Muscle of back (tissue), 13 donors: ENCODE results near the gene SDSL. TPM values are rescaled to one million over a fixed set of nuclear protein-coding genes. Genes with fewer than 3 reads are reported as not detected.

Experiments
- DNase-seq, 3 donors: peaks; one replicate each; pipeline versions ENCODE4 v3.0.0 to v3.0.0-alpha.2; 2013
- long read RNA-seq, 9 donors: transcript quantifications; one replicate each; lab custom pipeline, GENCODE V29; 2026
- polyA plus RNA-seq, 10 donors: library from polyadenylated mRNA; unstranded; fragments of 120-200 nt; gene quantifications; one replicate each; pipeline ENCODE4 v1.2.1, GENCODE V29; 2013; ENCODE audit not compliant: insufficient read length in 10 of 10

SDSL gene, protein sequence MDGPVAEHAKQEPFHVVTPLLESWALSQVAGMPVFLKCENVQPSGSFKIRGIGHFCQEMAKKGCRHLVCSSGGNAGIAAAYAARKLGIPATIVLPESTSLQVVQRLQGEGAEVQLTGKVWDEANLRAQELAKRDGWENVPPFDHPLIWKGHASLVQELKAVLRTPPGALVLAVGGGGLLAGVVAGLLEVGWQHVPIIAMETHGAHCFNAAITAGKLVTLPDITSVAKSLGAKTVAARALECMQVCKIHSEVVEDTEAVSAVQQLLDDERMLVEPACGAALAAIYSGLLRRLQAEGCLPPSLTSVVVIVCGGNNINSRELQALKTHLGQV
- 1 to 10 TPM in 9 of 10 donors, under 1 TPM in 1; 0.61 to 2.1 (median 1.4) TPM for polyA plus RNA-seq
- long read RNA-seq, donor 1 = 0 reads
- long read RNA-seq, donor 2, partial matches to known transcripts = 0 of 1 reads
- long read RNA-seq, donor 2, other reads (novel, unspliced or antisense) = 0 of 1 reads
- long read RNA-seq, donor 3 = 0 reads
- long read RNA-seq, donor 4 = 0 reads
- long read RNA-seq, donor 5, partial matches to known transcripts = 0 of 2 reads
- long read RNA-seq, donor 5, other reads (novel, unspliced or antisense) = 0 of 2 reads
- long read RNA-seq, donor 6 = 0 reads
- long read RNA-seq, donor 7 = 0 reads
- long read RNA-seq, donor 8 = 0 reads
- long read RNA-seq, donor 9 = 0 reads

DNA sequence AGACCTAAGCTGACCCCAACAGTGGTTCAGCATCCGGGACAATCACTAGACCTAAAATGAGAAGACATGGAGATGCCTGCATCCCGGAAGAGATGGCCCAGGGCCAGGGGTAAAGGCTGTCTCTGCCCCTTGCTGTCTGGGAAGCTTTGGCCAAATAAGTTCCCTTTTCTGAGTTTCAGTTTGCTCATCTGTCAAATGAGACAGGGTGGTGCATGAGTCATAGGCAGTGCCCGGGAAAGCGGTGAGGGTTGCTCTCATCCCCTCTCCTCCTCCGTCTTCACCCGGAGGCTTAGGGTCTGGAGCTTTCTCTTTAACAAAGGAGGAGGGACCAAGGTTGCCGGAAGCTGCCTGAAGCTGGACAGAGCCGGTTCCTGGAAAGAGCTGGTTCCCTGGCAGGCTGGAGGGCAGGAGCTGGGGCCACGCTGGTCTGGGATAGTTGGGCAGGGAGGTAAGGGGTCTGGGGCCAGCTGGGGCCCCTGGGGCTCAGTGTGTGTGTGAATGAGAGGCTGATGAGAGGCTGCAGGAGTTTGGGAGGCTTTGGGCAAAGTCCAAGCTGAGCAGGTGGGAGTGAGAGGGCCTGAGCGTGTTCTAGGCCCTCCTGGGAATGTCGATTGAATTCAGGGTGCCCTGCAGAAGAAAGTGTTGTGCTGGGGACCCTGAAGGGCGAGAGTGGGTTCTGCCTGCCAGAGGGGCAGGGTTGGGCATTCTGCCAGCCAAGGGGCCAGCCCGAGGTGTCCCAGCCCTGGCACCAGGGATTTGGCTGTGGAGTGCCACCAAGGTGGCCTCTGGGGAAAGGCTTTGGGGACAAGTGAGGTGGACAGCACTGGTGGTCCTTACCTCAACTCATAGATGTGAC lies at the start of gene SDSL:
Gene SDSL (plus strand): TSS at position 351 of the 856 bp plus-strand sequence. CDS start 5,603 bp downstream, outside the sequence.
- peak; percentile 51 to 82 (median 66) for DNase-seq

DNA sequence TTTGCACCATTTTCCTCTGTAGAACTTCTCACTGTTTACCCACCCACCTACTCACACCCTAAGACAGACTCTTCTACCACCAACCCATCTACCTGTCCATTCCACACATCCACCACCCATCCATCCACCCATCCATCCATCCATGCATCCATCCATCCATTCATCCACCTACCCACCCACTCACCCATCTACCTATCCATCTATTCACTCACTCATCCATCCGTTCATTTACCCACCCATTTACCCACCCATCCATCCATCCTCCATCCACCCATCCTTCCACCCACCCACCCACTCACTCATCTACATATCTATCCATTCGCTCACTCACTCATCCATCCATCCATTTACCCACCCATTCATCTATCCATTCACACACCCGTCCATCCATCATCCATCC lies 48.7 kb upstream of the SDSL start:
- no peak for DNase-seq

DNA sequence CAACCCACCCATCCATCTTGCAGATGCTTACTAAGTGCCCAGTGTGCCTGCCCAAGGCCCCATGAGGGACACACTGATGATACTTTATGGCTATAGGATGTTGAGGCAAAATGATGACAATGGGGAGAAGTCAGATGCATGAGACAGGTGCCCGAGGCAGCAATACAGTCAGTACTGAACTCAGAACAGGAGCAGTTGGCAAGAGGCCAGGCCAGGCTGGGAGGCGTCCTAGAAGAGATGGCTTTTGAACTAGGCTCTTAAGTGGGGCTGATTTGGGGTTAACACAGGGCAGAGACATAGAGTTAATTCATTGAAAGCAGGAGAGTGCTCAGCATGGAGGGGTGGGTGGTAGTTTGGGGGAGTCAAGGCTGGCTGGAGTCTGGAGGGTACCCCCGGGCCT lies 48.2 kb upstream of the SDSL start:
- DNase-seq = no peak

DNA sequence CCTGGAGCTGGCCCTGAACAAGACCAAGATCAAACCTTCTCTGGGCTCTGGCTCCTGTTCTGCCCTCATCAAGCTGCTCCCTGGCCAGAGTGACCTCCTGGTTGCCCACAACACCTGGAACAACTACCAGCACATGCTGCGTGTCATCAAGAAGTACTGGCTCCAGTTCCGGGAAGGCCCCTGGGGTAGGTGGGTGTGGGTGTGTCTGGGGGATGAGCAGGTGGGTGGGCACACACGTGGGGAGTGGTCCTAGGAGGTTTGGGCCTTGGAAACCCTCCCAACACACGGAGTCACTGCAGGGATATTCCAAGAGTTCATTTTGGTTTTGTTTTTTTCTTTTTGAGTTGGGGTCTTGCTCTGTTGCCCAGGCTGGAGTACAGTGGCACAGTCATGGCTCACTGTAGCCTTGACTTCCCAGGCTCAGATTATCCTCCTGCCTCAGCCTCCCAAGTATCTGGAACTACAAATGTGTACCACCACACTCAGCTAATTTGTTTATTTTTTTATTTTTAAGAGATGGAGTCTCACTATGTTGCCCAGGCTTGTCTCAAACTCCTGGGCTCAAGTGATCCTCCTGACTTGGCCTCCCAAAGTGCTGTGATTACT lies 47.3 kb upstream of the SDSL start:
- no peak for DNase-seq

DNA sequence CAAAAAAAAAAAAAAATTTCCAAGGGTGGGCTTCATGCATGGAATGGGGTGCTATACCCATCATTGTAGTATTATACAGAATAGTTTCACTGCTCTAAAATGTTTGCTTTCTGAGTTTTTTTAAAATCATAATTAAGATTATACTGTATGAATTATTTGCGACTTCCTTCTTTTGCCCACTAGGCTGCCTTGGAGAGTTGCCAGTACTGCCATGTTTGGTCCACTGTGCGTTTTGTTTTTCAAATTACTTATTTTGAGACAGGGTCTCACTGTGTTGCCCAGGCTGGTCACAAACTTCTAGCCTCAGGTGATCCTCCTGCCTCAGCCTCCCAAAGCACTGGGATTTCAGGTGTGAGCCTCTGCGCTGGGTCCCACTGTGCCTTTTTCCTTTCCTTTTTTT lies 43.9 kb upstream of the SDSL start:
- no peak for DNase-seq

DNA sequence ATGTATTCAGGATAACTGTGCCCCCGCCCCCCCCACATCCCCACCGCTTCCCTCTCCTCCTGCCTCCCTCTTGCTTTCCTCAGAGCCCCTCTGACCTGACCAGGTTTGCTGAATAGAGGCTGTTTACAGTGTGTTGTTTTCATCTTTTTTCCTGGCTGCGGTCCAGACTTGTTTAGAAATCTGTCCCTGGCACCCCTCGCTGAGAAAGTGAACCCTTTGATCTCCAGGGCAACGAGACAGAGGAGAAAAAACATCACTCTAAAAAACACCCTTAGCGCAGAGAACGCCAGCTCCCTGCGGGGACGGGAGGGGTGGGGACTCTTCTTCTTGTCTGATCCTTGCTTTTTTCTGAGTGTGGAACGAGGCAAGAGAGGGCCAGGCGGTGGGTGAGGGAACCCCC lies 41.0 kb upstream of the SDSL start:
- DNase-seq = no peak

DNA sequence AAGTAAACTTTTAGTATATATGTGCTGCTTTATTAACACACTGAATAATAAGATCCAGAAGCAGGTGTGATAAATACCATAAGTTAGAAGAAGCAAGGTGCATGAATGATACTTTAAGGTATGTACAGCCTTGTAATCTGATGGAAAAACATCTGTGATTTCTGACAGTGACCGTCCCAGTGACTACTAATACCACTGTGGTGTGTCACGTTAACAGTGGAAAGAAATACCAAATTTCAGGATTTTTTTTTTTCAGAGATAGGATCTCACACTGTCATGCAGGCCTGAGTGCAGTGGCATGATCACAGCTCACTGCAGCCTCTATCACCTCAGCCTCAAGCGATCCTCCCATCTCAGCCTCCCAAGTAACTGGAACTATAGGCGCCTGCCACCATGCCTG lies 40.0 kb upstream of the SDSL start:
- no peak for DNase-seq

DNA sequence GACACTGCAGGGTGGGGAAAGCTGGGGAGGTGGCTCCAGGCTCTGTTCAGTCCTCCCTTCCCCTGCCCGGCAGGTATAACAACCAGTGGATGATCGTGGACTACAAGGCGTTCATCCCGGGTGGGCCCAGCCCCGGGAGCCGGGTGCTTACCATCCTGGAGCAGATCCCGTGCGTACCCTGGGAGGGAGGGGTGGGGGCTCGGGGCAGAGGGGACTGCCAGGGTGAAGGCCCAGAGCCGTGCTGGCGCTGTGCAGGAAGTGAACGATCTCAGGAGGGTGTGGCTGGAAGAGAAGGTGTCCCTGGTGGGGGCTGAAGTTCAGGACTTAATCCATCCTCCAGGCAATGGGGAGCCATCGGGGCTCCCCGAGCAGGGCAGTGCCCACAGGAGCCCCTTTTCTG lies 37.4 kb upstream of the SDSL start:
- no peak for DNase-seq

DNA sequence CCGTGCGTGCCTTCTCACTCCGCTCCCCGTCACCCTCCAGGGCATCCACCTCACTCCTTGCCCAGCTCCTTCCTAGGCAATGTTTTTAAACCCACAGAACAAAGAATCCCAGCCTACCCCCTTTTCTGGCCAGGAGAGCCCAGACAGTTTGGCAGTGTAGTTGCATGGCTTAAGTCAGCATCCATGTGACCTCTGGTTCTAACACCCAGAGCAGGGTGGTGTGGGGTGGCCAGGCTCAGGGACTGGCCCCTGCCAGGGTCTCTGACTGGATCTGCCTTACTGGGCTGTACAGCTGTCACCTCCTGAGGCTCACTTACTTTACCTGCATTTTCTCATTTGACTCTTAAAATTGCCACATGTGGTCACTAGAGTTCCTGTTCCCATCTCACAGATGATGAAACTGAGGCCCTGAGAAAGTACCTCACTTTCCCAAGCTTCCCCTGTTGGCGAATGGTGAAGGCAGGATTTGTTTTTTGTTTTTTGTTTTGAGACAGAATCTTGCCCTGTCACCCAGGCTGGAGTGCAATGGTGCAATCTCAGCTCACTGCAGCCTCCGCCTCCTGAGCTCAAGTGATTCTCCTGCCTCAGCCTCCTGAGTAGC lies 36.8 kb upstream of the SDSL start:
- no peak for DNase-seq

DNA sequence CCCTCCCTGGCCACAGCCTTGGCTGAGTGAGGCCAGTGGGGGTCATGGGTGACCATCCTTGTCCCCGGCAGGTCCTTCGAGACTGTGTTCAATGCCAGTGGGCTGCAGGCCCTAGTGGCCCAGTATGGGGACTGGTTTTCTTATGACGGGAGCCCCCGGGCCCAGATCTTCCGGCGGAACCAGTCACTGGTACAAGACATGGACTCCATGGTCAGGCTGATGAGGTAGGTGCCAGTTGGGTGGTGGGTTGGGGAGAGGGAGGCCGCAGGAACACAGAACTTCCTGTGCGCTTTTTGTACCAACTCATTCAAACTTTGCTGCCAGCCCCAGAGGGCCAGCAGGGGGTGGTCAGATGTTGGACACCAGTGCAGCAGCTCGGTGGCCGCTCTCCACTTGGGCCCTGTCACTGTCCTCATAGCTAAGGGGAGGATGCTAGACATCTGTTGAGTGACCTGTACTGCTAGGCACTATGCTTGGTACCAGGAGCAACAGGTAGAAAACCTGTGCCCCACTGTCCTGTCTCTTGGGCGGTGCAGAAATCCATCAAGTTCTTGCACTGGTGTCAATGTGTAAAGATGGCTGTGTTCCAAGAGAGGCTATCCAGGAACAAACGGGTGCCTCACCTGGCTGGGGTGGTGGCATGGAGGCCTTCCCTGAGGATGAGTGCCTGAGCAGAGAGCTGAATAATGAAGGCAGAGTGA lies 35.2 kb upstream of the SDSL start:
- no peak for DNase-seq

DNA sequence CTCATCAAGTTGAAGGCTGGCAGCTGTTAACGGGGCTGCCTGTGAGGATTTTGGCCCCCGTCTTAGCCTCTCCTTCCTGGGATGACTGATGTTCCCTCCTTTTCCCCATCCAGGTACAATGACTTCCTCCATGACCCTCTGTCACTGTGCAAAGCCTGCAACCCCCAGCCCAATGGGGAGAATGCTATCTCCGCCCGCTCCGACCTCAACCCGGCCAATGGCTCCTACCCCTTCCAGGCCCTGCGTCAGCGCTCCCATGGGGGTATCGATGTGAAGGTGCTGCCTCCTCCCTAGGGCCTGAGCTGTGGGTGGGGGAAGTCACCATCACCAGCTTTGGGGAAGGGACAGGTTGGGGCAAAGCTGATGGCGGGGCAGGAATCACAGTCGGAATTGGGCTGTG lies 34.5 kb upstream of the SDSL start:
- DNase-seq = no peak

DNA sequence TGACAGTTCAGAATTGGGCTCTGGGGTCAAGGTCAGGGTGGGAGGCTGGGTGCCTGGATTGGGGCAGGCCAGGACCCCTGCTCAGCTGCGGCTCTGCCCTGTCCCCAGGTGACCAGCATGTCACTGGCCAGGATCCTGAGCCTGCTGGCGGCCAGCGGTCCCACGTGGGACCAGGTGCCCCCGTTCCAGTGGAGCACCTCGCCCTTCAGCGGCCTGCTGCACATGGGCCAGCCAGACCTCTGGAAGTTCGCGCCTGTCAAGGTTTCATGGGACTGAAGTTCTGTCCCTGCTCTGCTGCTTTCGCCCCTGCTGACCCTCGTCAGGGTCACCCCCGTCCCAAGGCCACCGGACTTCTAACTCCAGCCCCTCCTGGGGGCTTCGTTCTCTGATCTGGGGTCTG lies 33.8 kb upstream of the SDSL start:
- no peak for DNase-seq

DNA sequence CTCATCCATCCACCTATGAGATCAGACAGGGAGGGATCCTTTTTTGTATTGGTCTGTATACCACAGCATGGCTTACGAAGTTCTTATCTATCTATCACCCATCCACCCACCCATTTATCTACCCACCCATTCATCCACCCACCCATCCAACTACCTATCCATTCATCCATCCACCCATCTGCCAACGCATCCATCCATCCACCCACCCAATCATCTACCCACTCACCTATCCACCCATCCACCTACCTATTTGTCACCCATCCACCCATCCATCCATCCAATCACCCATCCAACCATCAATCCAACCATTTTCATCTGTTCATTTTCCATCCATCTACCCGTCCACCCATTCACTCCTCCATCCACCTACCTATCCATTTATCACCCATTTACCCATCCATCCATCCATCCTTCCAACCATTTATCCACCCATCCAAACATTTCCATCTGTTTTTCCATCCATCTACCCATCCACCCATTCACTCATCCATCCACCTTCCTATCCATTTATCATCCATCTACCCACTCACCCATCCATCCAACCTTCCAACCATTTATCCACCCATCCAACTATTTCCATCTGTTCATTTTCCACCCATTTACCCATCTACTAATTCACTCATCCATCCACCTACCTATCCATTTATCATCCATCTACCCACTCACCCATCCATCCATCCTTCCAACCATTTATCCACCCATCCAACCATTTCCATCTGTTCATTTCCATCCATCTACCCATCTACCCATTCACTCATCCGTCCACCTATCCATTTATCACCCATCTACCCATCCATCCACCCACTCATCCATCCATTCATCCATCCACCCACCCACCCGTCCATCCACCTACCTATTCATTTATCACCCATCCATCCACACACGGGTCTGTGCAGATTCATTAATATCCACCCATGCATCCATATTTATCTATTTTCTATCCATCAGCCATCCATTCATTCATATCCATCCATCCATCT lies 31.8 kb upstream of the SDSL start:
- DNase-seq = no peak

DNA sequence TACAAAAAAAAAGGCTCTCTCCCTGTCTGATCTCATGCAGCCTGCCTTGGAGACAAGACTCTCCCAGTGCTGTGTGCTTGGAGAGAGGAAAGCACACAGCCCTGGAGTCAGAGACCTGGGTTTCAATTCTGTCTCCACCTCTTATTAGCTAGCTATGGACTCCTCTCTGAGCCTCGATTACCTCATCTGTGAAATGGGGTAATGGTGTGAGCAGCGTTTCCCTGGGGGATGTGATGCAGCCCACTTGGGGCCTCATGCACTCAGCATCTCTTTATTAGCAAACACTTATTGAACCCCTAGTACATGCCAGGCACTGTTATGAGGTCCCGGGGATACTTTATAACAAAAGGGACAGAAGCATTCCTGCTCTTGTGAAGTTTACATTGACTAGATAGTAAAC lies 31.0 kb upstream of the SDSL start:
- DNase-seq = no peak

DNA sequence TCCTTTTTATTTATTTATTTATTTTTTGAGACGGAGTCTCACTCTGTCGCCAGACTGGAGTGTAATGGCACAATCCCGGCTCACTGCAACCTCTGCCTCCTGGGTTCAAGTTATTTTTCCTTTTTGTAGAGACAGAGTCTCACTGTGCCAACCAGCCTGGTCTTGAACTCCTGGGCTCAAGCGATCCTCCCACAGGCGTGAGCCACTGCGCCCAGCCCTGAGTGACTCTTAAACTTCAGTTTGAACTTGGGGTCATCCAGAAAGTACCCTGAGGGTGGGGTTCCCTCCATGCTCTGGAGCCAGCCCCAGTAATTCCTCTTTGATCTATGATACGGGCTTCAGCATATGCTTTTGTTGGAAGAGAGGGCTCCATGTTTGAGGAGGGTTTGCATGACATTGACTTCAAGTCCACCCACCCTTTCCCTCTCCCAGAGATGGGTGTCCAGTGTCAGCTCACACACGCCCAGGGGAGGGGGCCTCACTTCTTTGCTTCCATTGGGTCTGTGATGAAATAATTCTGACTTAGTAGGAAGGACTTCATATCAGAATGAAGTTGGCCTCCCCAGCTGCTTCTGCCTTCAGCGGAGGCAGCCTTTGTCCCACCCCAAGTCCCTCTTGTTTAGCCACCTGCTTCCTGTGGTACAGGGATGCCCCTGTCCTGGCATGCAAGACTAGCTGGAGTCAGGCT lies 30.4 kb upstream of the SDSL start:
- DNase-seq = no peak

DNA sequence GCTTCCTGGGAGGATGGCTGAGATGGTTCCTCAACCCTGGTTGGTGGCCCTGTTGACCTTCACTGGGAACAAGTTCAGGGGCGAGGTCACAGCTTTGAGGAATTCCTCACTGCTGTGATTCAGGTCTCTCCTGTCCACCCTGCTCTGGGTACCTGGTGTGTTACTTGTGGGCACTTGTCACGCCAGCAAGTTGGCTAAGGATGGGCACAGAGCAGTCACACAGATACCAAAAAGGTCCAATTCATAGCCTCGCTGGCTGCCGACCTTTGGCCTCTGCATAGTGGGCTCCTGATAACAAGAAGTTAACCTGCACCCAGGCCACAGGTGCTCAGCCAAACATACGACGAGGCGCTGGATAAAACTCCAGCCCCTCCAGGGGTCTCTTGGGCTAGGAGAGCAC lies 29.7 kb upstream of the SDSL start:
- no peak for DNase-seq

DNA sequence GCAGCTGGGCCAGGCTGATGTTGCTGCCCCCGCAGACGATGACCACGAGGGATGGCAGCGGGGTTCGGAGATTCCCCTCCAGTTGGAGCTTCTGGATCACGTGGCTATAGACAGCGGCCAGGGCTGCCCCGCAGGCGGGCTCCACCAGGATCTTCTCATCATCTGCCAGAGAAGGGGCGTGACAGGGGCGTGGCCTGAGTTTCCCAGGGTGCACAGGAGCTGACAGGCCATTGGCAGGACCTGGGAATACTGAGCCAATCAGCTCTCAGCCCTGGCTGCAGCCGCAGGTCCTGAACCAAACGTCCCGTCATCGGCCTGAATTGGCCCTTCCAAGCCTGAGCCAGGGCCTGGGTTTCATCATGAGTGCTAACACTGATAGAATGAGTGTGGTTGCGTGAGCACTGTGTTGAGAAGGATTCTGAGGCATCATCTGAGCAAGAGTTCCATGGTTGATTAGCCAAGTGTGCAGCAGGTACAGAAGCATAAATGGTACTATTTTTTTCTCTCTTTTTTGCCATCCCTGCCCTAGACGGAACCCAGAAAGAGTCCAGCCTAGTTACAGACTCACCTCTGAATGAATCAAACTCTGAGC lies 29.1 kb upstream of the SDSL start:
- no peak for DNase-seq

DNA sequence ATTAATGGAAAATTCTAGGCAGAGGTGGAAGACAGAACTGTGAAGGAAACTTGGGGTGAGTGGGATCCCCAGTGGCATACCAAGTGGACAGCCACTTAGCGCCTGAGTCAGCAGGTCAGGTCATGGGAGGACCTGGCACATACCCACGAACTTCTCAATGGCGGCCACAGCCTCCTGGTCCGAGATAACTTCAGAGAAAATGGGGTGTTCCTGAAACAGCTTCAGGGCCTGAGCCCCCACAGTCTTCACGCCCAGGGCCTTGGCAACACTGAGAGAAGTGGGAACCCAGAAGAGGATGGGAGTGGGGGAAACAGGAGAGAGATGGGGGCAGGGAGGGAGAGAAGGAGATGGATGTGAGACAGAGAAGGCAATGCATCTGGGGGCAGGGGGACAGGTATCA lies 28.4 kb upstream of the SDSL start:
- no peak for DNase-seq

DNA sequence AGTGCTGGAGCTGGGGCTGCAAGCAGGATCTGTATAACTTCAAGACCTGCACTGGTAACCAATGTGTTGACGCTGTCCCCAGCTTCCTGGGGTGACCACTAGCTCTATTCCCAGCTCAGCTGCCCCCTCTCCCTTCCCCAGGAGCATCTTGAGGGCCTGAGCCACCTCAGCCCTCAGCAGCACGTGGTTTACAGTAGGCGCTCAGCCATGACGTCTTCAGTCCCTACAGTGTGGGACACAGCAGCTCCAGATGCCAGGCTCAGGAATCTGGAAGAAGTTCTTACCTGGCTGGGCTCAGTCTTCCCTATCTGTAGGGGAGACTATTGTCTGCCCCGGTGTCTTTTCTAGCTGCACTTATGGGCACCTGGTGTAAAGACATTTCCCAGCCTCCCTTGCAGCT lies 27.1 kb upstream of the SDSL start:
- DNase-seq = no peak
